Gastroesophageal sphincter (tissue), 3 donors: ENCODE data around the gene SWAP70.

Experiments
- EP300 ChIP-seq: sonication (generic); formaldehyde crosslinking; IDR thresholded peaks from one replicate; pipeline ENCODE4 v1.6.1; 2017; ENCODE audit warnings: antibody characterized with exemption, mild to moderate bottlenecking
- POLR2A ChIP-seq, 2 donors: fragments of 450-650 bp; IDR thresholded peaks; one replicate each; pipeline ENCODE4 v1.6.1; 2017; ENCODE audit warnings: antibody characterized with exemption in 2 of 2, mild to moderate bottlenecking in 2 of 2, moderate library complexity in 1 of 2
- POLR2AphosphoS5 ChIP-seq: sonication (generic); formaldehyde crosslinking; IDR thresholded peaks from one replicate; pipeline ENCODE4 v1.6.1; 2017; ENCODE audit warnings: antibody characterized with exemption
- TF ChIP-seq, protein P1 (sequence below), 4 experiments: fragments of 200-600 bp in 2 of 4; fragments of 450-650 bp in 2 of 4; sonication (generic) in 1 of 4; IDR thresholded peaks; one replicate each; pipeline ENCODE4 v1.5.1; 2017 to 2019; ENCODE audit warnings: antibody characterized with exemption in 4 of 4, mild to moderate bottlenecking in 2 of 4, moderate library complexity in 2 of 4

DNA sequence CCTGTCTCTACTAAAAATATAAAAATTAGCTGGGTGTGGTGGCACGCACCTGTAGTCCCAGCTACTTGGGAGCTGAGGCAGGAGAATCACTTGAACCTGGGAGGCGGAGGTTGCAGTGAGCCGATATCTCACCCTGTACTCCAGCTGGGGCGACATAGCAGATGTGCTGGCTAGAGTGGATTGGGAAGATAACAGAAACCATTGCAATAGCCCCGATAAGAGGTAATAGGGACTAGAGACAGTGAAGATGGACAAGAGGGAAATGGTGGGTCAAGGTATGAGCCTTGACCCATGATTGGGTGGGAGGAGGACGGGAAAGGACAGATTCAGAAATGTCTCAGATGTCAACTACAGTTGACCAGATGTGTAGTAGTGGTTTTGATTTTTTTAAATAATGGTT lies 6.1 kb downstream of the SWAP70 start:
- TF ChIP-seq, protein P1, sequence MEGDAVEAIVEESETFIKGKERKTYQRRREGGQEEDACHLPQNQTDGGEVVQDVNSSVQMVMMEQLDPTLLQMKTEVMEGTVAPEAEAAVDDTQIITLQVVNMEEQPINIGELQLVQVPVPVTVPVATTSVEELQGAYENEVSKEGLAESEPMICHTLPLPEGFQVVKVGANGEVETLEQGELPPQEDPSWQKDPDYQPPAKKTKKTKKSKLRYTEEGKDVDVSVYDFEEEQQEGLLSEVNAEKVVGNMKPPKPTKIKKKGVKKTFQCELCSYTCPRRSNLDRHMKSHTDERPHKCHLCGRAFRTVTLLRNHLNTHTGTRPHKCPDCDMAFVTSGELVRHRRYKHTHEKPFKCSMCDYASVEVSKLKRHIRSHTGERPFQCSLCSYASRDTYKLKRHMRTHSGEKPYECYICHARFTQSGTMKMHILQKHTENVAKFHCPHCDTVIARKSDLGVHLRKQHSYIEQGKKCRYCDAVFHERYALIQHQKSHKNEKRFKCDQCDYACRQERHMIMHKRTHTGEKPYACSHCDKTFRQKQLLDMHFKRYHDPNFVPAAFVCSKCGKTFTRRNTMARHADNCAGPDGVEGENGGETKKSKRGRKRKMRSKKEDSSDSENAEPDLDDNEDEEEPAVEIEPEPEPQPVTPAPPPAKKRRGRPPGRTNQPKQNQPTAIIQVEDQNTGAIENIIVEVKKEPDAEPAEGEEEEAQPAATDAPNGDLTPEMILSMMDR (IDR thresholded peaks at IDR 0.05): no peak
- TF ChIP-seq POLR2AphosphoS5: no peak
- TF ChIP-seq POLR2A (IDR thresholded peaks at IDR 0.05): no peak
- TF ChIP-seq EP300: no peak
